NB4 (cell line): Measurements from ENCODE around the gene PRMT9.

Experiments used
- POLR2A ChIP-seq: IDR thresholded peaks from 2 replicates; pipeline ENCODE4 v1.6.1; 2011; ENCODE audit warnings: mild to moderate bottlenecking; ENCODE audit not compliant: insufficient read length; ENCODE audit errors: extremely low read depth
- TF ChIP-seq, protein P1 (sequence below): IDR thresholded peaks from one replicate; pipeline ENCODE4 v1.5.1; 2012; ENCODE audit warnings: low read depth, low read length

DNA sequence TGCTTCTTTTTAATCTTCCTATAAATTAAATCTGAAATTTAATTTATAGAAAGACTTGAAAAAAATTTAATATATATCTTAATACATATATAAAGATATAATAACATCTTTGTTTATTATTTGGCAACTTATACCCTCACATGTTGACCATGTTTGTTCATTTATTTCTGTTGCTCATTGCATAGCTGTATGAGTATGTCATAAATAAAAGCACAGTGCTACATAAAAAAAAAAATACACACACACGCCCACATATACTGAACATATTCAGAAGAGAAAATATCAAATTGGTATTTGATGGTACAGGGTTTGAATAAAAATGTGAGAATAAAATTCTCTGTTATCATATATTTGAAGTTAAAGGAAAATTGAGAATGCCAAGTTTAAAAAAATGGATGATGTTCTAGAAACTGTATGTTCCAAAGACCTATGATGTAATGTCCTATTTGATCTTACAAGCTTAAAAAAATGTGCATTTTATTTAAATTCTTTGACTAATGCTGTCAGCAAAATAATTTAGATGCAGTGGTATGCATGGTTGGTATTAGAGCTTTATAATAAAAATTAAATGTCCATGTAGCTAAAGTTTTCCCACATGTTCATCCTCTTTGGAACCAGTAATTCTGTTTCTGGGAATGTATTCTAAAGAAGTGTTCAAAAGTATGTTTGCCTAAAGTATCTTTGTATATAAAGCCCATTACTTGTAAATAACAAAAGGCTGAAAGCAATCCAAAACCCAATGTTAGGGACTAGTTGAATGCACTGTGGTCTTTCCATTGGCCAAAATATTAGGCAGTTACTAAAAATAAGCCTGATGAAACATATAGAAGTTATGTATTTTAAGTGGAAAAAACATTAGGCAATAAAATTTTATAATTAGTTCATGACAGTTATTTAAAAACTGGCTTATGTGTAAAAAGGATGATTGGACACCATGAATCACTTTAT lies 53.9 kb downstream of the PRMT9 start:
- TF ChIP-seq, protein P1, sequence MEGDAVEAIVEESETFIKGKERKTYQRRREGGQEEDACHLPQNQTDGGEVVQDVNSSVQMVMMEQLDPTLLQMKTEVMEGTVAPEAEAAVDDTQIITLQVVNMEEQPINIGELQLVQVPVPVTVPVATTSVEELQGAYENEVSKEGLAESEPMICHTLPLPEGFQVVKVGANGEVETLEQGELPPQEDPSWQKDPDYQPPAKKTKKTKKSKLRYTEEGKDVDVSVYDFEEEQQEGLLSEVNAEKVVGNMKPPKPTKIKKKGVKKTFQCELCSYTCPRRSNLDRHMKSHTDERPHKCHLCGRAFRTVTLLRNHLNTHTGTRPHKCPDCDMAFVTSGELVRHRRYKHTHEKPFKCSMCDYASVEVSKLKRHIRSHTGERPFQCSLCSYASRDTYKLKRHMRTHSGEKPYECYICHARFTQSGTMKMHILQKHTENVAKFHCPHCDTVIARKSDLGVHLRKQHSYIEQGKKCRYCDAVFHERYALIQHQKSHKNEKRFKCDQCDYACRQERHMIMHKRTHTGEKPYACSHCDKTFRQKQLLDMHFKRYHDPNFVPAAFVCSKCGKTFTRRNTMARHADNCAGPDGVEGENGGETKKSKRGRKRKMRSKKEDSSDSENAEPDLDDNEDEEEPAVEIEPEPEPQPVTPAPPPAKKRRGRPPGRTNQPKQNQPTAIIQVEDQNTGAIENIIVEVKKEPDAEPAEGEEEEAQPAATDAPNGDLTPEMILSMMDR, result no peak
- no peak for TF ChIP-seq POLR2A
